GM19240 (cell line): ENCODE results near the gene RUBCNL.

Experiments
- DNase-seq: peaks from one replicate; pipeline ENCODE4 v3.0.0; 2011; ENCODE audit warnings: low spot score; ENCODE audit not compliant: insufficient read length

The RUBCNL gene

DNA sequence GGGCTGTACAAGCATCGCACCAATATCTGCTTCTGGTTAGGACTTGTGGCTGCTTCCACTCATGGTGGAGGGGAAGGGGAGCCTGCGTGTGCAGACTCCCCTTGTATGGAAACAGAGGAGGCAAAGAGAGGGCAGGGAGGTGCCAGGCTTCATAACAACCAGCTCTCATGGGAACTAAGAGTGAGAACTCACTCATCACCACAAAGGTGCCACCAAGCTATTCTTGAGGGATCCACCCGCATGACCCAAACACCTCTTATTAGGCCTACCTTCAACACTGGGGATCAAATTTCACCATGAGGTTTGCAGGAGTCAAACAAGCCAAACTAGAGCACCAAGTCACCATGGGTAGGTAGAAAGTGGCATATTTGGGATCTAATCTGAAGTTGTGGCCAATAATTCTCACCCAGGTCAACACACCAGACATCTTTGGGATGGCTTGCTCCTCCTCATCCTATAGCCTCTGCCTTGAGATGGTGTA is 46.4 kb downstream of the RUBCNL start:
- DNase-seq, result no peak

DNA sequence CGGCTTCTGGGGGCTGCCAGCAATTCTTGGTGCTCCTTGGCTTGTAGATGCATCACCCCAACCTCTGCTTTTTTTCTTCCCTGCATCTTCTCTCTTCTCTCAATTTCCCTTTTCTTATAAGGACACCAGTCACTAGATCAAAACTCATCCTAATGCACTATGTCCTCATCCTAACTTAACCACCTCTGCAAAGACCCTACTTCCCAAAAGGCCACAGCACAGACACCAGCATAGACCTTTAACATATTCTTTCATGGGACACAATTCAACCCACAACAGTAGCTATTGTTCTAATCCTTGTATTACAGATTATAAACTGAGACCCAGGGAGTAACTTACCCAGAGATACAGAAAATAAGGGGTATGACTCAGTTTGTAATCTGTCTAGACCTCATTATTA is 47.0 kb downstream of the RUBCNL start:
- no peak for DNase-seq

DNA sequence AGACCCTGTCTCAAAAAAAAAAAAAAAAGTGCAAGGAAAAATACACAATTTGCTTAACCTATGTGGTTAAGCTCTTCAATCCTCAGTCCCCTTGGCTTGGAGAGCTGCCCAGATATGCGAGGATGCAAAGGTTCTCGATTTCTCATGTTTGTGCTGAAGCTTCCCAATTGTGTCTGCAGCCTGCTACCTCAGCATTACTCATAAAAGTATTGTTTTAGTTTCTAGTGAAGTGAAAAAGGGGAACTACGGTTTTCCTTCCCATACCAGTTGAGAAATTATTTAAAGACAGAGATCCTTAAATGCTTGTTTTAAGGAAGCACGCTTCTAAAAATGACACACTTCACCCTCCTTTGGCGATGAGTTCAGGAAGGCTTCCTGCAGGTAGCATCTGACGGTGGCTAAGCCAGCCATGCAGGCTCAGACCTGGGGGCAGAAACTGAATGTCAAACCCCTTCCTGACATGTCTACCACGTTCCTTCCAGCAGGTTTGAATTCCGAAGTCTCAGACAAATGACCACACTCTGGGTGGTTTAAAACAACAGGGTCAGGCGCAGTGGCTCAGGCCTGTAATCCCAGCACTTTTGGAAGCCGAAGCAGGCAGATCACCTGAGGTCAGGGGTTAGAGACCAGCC is 47.9 kb downstream of the RUBCNL start:
- no peak for DNase-seq

DNA sequence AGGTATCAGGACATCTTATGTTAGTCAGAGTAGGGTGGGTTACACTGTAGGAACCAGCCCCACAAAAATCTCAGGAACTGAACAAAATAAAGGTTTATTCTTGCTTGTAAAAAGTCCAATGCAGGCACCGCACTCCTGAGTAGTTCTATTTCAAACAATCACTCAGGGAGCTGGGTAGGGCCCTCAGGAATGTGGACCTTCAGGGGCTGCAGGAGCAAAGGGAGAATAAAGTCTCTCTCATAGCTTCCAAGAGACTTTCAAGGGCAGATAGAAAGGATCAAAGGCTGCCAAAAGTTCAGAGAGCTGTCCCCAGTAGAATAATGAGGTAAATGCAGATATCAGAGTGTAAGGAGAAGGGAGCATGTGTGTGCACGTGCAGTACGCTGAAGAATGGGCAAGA is 49.4 kb downstream of the RUBCNL start:
- DNase-seq, result no peak

DNA sequence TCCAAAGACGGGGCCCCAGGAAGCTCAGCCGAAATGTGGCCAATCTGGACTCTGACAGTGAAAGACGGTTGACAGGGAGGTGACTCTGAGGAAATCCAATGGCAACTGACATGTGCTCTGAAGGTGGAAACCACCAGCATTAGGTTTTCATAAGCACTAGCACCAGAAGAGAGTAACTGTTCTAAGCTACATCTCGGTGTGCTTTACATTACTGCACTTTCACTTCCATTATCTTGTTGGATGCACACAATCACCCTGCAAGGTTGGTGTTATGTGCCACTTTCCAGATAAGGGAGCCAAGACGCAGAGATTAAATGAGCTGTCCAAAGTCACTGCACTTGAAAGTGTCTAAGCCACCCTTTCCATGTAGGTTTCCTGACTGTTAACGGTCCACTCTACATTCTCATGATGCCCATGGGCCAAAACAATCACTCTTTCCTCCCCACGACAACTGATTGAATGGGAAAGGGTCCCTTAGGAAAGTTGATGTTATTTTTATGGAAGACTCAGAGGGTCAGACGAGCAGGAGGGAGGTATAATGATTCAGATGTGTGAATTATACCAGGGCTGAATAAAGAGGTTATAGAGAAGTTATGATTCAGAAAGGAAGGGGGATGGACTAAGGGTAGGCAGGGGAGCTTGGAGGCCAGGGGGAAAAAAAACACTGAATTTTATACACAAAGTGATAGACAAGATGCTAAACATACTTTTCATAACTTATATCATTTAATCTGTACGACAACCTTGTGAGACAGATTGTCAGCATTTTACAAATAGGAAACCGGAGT is 52.8 kb downstream of the RUBCNL start:
- DNase-seq, result no peak

DNA sequence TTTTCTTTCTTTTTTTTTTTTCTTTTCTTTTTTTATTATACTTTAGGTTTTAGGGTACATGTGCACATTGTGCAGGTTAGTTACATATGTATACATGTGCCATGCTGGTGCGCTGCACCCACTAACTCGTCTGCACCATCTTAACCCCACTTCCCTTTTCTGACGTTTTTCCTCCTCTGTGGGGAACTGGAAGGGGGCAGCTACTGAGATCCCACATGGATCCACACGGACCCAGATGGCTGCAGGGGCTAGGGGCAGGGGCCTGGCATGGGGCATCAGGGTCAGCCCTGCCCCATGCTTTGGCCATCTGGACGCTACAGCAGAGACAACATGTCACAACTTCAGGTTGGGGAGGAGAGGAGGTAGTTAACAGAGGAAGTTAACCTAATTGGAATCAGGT is 54.3 kb downstream of the RUBCNL start:
- DNase-seq, result no peak

DNA sequence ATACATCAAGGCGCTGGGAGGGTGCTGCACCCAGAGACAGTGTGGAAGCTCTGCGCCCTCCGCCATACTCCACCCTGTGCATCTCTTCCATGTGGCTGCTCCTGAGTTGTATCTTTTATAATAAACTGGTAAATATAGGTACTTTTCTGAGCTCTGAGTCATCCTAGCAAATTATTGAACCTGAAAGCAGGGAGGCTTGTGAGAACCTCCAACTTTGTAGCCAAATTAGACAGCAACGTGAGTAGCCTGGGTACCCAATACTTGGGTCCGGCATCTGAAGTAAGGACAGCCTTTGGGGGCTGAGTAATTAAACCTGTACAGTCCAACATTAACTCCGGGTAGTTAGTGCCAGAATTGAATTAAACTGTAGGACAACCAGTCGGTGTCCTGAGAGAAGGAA is 57.4 kb downstream of the RUBCNL start:
- DNase-seq, result no peak

DNA sequence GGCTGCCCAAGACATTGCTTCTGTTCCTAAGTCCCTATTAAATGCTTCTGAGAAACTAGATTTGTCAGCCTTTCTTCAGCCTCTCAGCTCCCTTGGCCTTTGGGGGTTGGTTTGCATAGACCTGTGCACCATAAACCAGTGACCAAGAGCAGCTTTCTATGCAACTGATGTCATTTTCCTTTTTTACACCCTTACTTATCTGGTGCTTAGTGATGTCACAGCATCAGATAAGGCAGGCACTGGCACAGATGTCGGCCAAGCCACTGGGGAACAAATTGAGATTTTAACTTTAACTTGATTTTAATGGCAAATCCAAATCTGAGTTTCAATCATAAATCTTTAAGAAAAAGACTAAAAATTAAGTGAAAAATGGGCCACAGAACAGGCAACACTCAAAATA is 59.8 kb downstream of the RUBCNL start:
- no peak for DNase-seq

DNA sequence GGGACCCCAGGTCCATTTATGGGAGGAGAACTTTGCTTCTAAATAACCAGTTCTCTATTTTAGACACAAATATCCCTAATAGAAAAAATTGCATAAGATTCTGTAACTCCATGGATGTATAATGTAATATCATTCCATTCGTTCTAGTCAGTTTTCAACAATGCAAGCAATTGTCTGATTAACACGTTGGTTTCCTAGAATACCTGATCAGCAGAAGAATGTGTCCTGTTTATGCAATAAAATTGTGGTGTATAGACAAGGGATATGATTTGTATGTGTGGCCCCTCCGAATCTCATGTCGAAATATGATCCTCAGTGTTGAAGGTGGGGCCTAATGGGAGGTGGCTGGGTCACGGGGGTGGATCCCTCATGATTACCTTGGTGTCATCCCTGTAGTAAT is 62.1 kb downstream of the RUBCNL start:
- DNase-seq, result no peak

DNA sequence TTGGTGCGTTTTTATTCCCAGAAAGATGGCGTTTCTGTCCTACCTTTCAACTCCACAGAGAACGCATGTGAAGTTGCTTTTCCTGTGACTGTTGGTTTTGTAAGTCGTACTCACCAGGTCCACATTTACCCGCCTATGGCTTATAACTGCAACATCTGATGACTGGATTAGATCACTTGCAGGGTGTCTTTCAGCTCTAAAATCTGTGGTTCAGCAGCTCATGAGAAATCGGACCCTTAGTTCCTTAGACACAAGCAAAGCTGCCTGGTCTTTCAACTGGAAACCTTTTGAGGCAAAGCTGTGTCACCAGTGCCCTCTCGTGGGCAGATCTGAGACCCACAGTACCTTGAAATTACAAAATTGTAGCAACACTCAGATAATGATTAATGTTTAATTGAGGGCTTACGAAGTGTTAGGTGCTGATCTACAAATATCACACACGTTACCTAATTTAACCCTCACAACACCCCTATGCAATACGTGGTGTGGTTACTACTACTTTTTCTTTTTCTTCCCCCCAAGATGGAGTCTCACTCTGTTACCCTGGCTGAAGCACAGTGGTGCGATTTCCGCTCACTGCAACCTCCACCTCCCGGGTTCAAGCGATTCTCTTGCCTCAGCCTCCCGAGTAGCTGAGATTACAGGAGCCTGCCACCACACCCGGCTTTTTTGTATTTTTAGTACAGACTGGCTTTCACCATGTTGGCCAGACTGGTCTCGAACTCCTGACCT is 65.4 kb downstream of the RUBCNL start:
- DNase-seq, result peak; percentile 38

DNA sequence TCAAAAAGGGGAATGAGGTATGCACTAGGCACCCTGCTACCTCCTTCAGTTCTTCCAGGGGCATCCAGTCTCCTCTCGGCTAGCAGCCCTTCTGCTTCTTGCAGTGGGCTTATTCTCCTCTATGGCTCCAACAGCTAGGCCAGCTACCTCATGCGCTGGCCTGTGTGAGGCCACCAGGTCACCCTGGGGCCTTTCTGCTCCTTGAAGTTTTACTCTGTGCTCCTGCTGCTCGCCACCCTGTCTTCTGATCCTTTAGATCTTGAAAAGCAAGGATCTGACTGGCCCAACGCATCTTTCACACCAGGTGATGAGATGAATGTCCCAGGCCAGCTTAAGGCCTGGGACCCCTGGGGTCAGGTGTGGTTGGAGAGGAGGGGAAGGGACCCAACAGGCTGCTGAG is 66.2 kb downstream of the RUBCNL start:
- DNase-seq, result no peak

DNA sequence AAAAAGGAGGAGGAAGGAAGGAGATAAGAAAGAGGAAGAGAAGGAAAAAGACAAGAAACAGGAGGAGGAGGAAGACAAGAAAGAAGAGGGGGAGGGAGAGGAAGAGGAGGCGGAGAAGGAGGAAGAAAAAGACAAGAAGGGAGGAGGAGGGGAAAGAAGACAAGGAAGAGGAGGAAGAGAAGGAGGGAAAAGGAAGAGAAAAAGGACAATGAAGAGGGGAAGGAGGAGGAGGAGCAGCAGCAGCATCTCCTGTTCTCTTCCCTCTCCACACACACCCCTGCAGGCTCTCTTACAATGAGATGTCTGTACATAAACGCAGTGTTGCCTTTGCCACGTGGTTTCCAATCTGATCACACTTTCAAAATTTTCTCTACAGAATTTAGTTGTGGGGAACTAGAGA is 66.6 kb downstream of the RUBCNL start:
- no peak for DNase-seq

DNA sequence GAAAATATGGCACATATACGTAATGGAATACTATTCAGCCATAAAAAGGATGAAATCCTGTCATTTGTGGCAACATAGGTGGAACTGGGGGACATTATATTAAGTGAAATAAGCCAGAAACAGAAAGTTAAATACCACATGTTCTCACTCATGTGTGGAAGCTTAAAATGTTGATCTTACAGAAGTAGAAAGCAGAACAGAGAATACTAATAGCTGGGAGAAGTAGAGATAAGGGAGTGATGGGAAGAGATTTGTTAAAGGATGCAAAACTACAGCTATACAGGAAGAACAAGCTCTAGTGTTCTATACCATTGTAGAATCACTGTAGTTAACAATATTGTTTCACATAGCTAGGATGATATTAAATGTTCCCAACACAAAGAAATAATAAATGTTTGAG is 68.1 kb downstream of the RUBCNL start:
- no peak for DNase-seq

DNA sequence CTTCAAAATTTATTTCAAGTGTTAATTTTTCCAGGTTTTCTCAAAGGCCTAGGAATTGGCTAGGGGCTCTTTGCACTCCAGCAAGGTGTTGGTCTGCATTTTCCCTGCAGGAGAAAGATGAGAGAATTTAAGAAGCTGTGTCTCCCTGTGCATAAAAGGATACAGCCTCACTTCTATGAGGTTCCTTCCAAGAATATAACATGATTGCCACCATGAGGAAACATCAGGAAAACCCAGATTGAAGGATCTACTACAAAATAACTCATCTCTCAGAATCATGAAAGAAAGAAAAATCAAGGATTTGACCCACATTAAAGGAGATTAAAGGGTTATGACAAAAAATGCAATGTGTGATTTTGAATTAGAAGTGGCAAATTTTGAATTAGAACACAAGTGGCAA is 69.9 kb downstream of the RUBCNL start:
- DNase-seq, result no peak

DNA sequence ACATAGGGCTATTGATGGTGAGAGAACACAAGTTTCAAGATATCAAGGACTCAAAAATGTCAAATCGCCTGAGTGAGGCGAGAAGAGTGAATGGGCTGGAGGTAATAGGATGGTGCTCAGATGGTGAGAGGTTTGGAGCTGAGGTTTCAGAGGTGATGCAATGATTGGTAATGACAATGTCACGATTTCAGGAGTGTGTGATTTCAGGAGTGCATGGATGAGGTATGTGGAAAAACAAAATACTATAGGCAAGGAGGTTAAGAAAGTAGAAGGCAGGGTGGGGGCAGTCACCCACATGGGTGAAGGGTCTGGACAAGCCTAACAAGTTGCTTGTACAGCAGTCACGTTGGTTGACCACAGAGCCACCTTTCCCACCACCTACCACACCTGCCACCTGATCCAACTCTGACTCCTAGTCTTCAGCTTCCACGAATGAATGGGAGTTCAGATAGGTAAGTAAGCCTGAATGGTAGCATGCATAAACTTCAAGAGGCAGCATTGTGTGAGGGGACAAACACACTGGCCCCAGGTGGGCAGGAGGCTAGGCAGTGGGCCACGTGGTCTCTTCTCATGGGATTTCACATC is 71.5 kb downstream of the RUBCNL start:
- no peak for DNase-seq

DNA sequence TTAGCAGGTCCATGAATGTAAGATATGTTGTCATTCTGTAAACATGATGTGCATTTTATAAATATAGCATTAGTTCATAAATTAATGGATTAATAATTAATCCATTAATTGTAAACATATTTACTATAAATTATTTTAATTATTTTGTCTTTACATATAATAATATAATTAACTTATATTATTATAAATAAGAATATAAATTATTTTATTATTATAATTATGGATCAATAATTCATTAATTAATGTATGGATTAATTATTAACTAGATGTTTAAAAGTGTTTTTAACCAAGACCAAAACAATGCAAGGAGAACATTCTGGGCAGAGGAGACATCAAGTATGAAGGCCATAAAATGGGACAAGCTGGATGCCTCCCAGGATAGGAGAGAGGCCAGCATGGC is 72.0 kb downstream of the RUBCNL start:
- DNase-seq, result no peak

DNA sequence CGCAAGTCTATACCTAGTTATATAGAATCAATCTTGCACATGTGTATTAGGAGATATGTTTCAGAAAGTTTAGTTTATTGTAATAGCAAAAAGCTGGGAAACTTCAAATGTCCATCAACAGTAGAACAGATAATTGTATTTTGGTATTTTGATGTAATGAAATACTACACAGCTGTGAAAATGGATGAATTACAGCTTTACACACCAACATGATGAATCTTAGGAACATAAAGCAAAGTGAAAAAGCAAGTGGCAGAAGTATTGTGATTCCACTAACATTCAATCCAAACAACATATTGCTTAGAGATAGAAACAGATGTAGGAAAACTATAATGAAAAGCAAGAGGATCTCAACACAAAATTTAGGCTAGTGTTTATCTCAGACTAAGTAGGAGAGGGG is 72.5 kb downstream of the RUBCNL start:
- DNase-seq, result no peak

DNA sequence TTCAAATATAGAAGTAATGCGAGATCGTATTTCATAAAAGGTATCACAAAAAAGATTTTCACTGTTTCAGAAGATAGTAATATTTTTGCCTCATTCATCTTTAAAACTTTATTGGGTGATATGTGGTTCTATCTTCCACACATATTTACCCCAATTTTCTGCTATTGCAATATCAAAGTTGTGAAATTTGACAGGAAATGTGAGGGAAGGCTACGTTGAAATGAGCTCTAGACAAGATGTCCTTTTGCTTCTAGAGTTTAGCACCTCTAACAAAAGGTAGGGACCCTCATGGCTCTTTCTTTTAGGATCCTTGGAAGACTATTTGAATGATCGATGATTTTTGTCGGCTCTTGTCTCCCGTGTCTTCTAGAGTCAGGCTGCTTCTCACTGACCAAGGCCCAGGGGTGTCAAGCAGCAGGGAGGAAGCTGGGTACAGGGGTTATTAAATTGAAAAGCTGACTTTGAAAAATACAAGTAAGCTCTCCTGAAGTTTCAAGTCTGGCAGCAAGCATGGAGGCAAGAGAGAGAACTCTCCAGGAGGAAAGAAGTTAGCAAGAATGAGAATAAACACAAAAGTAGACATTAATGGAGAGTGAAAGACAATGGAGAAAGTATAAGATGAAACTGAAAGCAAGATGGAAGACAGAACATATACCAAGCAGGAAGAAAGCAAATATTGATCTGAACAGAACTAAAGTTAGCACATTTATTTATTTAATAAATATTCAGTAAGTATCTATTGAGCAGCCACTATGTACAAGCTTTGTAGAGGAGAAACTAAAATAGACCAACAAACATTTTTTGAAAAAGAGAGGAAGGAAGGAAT is 73.4 kb downstream of the RUBCNL start:
- DNase-seq, result no peak

DNA sequence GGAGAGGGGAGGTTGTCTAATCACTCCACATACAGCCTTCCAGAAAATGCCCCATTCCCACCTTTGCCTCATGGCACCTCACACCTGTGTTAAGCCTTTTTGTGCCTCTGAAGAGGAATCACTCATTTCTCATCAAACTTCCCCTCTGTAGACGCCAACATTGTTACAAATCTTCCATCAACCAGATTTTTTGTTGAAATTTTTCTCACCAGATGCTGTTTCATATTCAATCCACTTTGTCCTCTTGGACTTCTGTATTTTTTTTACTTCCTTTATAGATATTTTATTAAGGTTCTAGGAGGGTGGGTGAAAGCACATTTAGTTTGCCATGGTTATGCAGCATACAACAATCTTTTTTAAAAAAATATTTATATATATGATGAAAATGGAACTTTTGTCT is 74.0 kb downstream of the RUBCNL start:
- DNase-seq, result no peak

DNA sequence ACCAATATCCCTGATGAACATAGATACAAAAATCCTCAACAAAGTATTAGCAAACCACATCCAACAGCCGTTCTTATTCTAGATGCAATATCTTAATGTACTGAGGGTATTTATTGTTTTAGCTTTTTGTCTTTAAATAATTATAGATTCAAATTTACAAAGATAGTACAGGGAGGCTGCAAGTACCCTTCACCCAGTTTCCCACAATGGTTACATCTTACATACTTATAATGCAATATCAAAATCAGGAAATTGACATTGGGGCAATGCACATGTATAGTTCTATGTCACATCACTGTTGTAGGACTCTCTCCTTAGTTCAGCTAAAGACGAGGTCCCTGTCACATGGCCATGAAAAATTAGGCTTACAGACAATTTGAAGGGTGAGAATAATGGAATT is 75.8 kb downstream of the RUBCNL start:
- DNase-seq, result no peak

DNA sequence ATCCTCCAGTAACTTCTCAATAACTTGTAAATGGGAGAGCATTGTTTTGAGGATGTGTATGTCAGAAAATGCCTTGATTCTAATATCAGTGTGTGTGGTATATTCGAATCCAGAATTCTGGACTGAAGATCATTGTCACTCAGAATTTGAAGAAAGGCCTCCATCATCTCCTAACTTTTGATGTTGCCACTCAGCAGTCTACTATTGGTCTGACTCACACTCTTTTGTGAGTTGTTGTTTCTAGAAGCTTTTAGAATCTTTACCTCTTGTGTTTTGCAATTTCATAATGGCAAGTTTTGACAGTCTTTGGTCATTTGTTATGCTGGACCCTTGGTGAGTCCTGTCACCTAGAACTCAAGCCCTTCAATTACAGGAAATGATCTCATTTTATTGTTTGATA is 77.0 kb downstream of the RUBCNL start:
- no peak for DNase-seq
